ENCODE data around the gene YWHAG.

Gene YWHAG

GRCh38 chr7:76278540-76278939 lies 80.3 kb downstream of the YWHAG start:
- TF ChIP-seq TCF12 (IDR thresholded peaks at IDR 0.05; ENCODE audit: low read depth) (no peak), RAD21 (IDR thresholded peaks at IDR 0.05; ENCODE audit: low read depth) (no peak)
